A673 (cell line): Measurements from ENCODE around the gene CD37.
"Not testable (repeated sequence)": the region's sequence is repeated elsewhere in the genome, so short reads cannot be mapped to it uniquely, and the experiment has no call there.

Experiments used
- EZH2 ChIP-seq: fragments of 200-600 bp; sonication (generic); IDR thresholded peaks from 2 replicates; pipeline ENCODE4 v1.6.1; 2017; ENCODE audit warnings: borderline replicate concordance, low read depth, mild to moderate bottlenecking, mixed read lengths, antibody characterized with exemption, low read length; ENCODE audit not compliant: poor library complexity, severe bottlenecking
- TF ChIP-seq, protein P1 (sequence below): fragments of 300-800, 200-600 bp; sonication (generic); conservative IDR thresholded peaks from 2 replicates; pipeline ENCODE4 v1.5.1; 2017; ENCODE audit warnings: low read depth, mild to moderate bottlenecking, antibody characterized with exemption, low read length, moderate library complexity, mixed read lengths

DNA sequence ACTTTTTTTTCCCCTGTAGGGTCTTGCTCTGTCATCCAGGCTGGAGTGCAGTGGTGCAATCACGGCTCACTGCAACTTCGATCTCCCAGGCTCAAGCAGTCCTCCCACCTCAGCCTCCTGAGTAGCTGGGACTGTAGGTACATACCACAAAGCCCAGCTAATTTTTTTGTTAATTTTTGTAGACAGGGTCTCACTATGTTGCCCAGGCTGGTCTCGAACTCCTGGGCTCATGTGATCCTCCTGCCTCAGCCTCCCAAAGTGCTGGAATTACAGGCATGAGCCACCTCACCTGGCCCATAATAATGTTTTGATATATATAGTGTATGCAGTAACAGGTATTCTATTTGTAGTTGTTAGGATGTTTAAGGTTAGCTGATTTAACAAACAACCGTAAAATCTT lies 4.0 kb upstream of the CD37 start:
- TF ChIP-seq, protein P1, sequence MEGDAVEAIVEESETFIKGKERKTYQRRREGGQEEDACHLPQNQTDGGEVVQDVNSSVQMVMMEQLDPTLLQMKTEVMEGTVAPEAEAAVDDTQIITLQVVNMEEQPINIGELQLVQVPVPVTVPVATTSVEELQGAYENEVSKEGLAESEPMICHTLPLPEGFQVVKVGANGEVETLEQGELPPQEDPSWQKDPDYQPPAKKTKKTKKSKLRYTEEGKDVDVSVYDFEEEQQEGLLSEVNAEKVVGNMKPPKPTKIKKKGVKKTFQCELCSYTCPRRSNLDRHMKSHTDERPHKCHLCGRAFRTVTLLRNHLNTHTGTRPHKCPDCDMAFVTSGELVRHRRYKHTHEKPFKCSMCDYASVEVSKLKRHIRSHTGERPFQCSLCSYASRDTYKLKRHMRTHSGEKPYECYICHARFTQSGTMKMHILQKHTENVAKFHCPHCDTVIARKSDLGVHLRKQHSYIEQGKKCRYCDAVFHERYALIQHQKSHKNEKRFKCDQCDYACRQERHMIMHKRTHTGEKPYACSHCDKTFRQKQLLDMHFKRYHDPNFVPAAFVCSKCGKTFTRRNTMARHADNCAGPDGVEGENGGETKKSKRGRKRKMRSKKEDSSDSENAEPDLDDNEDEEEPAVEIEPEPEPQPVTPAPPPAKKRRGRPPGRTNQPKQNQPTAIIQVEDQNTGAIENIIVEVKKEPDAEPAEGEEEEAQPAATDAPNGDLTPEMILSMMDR: not testable (repeated sequence)
- TF ChIP-seq EZH2: not testable (repeated sequence)
